NCI-H146 treated with DMSO at 0.1 percent for 48 hours (cell line): Measurements from ENCODE around the gene FBXO28.
"Not testable (repeated sequence)": the region's sequence is repeated elsewhere in the genome, so short reads cannot be mapped to it uniquely, and the experiment has no call there.

Source experiments
- DNase-seq: peaks from one replicate; lab custom pipeline; 2025; ENCODE audit not compliant: unreplicated experiment; lab: John Stamatoyannopoulos, UW

The FBXO28 gene

DNA sequence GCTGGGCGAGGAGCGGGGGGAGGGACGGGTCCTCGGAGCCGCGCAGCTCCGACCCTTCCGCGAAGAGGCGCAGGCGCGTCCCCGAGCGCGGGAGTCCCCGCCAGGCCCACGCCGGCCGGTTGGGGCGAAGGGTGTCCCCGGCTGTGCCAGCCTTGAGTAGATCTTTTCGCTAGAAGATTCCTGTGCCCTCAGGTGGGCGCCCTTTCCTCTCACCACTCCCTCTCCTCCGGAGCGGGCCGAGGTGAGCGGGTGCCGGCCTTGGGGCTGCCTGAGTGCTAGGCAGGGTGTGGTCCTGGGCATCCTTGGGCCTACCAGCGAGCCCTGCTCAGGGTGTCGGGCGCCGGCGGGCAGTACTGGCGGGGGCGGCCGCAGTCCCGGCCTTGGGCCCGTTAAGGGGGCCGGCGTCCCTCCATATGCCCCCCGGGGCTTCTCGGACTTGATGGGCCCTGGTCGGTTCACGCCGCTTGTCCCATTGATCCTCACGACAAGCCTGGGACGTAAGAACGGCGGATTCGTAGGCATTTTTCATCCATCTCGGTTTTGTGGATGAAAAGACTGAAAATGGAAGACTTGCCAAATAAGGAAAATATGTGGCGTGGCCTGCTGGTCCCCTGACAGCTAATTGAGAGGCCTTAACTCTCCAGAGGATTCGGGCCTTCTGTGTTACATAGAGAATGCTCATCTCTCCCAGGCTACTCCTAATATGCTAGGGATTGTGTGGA, 69.8 kb downstream of the FBXO28 start:
- peak; percentile 40 for DNase-seq

GRCh38 chr1:224185208-224185607, 71.3 kb downstream of the FBXO28 start:
- no peak for DNase-seq

GRCh38 chr1:224188286-224188685, 74.4 kb downstream of the FBXO28 start:
- DNase-seq = no peak

DNA sequence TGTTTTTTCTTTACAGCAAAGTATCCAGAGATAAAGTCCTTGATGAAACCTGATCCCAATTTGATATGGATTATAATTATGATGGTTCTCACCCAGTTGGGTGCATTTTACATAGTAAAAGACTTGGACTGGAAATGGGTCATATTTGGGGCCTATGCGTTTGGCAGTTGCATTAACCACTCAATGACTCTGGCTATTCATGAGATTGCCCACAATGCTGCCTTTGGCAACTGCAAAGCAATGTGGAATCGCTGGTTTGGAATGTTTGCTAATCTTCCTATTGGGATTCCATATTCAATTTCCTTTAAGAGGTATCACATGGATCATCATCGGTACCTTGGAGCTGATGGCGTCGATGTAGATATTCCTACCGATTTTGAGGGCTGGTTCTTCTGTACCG, 75.7 kb downstream of the FBXO28 start:
- DNase-seq = no peak

DNA sequence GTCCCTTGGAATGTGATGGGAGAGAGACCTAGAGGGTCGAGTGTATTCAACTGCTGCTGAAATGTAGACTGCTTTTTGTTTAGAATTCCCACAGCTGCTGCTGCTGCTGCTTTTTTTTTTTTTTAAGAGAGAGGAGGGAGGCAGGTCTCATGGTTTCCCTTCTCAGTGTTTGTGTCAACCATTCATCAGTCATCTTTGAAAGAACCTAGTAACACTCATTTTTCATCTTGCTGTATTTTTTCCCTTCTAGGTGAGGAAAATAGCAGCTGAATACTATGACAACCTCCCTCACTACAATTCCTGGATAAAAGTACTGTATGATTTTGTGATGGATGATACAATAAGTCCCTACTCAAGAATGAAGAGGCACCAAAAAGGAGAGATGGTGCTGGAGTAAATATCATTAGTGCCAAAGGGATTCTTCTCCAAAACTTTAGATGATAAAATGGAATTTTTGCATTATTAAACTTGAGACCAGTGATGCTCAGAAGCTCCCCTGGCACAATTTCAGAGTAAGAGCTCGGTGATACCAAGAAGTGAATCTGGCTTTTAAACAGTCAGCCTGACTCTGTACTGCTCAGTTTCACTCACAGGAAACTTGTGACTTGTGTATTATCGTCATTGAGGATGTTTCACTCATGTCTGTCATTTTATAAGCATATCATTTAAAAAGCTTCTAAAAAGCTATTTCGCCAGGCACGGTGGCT, 78.3 kb downstream of the FBXO28 start:
- no peak for DNase-seq

GRCh38 chr1:224193319-224193966, 79.5 kb downstream of the FBXO28 start:
- DNase-seq = no peak

DNA sequence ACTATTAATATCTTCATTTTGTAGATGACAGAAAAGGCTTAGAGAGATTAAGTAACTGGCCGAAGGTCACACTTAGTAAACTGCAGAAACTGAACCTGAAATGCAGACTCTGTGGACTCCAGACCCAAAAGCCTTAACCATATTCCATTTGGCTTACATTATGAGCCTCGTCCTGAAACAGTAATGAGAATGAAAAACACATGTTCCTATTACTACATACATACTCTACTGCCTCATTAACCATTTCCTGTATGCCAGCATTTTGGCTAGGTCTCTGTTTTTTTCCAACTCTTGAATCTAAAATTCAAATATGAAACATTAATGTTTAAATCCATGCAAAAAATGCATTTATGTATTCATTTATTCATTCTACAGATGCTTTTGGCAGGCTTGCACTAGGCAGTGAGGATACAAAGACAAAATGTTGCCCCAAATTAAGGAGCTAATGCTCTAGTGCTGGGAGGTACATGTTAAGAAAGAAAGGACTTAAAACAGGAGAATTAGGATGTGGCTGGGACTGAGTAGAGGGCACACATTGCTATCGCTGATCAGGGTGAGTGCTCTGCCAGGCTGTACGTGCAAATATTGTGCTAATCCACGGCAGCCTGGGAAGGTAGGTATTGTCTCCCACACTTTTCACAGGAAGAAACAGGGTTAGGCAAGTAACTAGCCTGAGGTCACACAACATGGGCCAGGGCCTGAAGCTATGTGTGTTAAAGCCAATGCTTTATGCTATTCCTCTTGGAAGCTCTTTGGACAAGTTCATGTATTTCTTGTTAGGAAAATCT, 83.1 kb downstream of the FBXO28 start:
- no peak for DNase-seq

GRCh38 chr1:224198572-224198971, 84.7 kb downstream of the FBXO28 start:
- DNase-seq = no peak

GRCh38 chr1:224199679-224200078, 85.8 kb downstream of the FBXO28 start:
- DNase-seq = no peak

- DNase-seq = no peak
Observed at GRCh38 chr1:224201383-224201782, 87.5 kb downstream of the FBXO28 start.

- DNase-seq = no peak
Observed at GRCh38 chr1:224201853-224202252, 87.9 kb downstream of the FBXO28 start.

GRCh38 chr1:224203243-224204016, 89.5 kb downstream of the FBXO28 start:
- no peak for DNase-seq

- DNase-seq = no peak
Observed at GRCh38 chr1:224205438-224205840, 91.5 kb downstream of the FBXO28 start.

GRCh38 chr1:224205931-224206538, 92.1 kb downstream of the FBXO28 start:
- not testable (repeated sequence) for DNase-seq

GRCh38 chr1:224211206-224211962, 97.5 kb downstream of the FBXO28 start:
- peak; percentile 28 for DNase-seq
